UCSD-AML1 (cell line): ENCODE measurements around the gene KCNK4.

Source experiments
- DNase-seq: peaks from one replicate; lab custom pipeline; 2025; ENCODE audit not compliant: unreplicated experiment; lab: John Stamatoyannopoulos, UW

KCNK4 gene

DNA sequence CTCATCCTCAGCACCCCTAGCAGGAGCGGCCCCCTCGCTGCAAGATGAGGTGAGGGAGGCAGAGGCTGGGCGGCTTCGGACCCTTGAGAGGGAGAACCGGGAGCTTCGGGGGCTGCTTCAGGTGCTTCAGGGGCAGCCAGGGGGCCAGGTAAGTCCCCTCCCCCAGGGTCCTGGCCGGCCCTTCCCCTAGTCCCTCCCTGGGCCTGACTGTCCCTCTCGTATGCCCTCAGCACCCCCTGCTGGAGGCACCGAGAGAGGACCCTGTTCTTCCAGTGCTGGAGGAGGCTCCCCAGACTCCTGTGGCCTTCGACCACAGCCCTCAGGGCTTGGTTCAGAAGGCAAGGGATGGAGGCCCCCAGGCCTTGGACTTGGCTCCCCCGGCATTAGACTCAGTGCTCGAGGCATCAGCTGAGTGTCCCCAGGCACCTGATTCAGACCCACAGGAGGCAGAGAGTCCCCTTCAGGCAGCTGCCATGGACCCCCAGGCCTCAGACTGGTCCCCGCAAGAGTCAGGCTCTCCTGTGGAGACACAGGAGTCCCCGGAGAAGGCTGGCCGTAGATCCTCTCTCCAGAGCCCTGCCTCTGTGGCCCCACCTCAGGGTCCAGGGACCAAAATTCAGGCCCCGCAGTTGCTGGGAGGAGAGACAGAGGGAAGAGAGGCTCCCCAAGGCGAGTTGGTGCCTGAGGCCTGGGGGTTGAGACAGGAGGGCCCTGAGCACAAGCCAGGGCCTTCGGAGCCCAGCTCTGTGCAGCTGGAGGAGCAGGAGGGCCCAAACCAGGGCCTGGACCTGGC lies 52.9 kb downstream of the KCNK4 start:
- peak; percentile 40 for DNase-seq

DNA sequence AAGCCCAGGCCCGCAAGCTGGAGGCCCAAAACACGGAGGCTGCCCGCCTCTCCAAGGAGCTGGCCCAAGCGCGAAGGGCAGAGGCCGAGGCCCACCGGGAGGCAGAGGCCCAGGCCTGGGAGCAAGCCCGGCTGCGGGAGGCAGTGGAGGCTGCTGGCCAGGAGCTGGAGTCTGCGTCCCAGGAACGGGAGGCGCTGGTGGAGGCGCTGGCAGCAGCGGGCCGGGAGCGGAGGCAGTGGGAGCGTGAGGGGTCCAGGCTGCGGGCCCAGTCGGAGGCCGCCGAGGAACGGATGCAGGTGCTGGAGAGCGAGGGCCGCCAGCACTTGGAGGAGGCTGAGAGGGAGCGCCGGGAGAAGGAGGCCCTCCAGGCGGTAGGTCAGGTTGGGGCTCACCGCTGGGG lies 53.7 kb downstream of the KCNK4 start:
- no peak for DNase-seq

GRCh38 chr11:64347193-64347867 lies 56.2 kb downstream of the KCNK4 start:
- no peak for DNase-seq

- no peak for DNase-seq
Observed at GRCh38 chr11:64348383-64349024, 57.4 kb downstream of the KCNK4 start.

- no peak for DNase-seq
Observed at GRCh38 chr11:64349025-64349387, 57.9 kb downstream of the KCNK4 start.

DNA sequence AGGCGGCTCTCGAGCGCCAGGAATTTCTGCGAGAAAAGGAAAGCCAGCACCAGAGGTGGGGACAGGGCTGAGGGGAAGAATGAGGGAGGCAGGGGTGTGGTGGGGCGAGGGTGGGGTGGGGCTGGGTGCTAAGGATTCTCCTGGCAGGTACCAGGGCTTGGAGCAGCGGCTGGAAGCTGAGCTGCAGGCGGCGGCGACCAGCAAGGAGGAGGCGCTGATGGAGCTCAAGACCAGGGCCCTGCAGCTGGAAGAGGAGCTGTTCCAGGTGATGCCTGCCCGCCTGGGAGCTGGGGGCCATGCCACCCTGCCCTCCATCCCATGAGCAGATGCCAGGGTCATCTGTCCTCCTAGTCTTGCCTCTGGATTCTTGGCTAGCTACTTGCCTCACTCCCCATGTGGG lies 58.3 kb downstream of the KCNK4 start:
- DNase-seq, result no peak
